Middle frontal gyrus (tissue), 1 donor: ENCODE measurements around the gene FAM222B.
"Not testable (repeated sequence)": the region's sequence is repeated elsewhere in the genome, so short reads cannot be mapped to it uniquely, and the experiment has no call there.

ENCODE experiments used
- DNase-seq: peaks from one replicate; pipeline ENCODE4 v3.0.0-alpha.2; 2015; ENCODE audit warnings: low spot score; ENCODE audit errors: extremely low spot score

Gene FAM222B

DNA sequence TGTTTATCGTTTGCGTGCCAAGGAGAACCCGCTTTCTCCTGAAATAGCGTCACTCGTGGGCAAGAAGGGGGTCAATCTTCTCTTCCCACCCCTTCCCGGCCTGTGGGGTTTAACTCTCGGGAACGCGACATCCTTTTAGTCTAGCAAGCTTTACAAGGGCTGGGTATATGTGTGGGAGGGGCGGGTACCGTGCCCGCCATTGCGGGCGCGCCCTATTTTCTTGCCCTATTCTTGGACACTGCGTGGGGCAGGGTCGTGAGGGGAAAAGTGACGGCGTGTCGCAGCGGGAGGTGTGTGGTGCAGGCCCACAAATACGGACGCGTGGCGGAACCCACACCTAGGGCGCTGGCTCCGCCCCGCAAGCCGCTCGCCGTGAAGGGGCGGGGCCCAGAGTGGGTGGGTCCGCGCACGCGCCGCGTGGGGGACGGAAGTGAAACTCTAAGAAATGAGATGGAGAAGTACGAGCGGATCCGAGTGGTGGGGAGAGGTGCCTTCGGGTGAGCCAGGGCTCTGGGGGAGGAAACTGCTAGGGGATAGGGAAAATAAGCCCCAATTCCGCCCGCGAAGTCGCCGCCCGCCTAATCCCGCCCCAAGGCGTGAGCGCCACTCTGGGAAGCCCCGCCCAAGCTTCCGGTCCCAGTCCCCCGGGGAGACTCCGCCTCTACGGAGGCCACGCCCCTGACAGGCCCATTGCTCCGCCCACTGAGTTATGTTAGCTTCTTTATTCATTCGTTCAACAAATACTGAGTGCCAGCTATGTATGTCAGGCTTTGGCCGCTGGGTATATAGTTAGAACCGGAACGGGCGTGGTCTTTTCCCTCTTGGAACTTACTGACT, 114.0 kb downstream of the FAM222B start, which contains the start of gene NEK8:
TSS of gene NEK8 (plus strand) at position 425 of the 837 bp plus-strand sequence. CDS start at position 451, 26 bp downstream.
- peak; percentile 84 for DNase-seq

DNA sequence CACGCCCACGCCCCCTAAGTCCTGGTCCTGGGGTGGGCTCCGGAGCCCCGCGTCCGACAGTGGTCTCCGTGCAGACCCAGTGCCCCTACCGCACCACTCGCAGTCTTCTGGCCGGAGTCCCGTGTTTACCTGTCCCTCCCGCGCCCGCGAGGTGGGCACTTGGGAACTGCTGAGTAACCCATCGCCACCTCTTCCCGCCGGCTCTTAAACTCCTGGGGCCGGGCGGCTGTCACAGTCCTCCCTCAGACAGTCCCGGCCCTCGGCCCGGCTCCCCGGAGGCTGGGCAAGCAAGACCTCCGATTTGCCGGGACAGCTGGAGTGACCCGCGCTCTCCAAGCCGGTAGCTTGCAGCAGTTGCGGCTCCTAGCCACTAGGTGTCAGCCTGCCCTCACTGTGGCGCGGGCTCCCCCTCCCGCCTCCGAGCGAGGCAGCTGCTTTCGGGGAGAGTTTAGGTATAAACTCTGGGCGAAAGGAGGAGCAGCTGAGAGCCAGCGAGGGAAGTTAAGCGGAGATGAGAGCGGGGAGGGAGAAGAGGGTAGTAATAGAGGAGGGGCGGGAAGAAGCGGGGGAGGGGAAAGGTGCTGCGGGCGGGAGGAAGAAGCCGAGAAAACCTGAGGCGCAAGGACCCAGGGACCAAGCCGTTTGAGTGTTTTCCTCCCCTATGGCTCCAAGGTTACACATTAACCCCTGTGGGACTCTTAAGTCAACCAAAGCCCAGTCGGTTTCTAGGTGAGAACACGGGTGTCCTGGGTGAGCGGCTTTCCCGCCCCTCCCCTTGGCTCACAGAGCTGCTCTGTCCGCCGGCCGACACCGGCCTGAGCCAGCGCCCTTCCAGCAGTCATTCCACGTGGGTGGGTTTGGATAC, 115.7 kb downstream of the FAM222B start:
- DNase-seq, result peak; percentile 92

DNA sequence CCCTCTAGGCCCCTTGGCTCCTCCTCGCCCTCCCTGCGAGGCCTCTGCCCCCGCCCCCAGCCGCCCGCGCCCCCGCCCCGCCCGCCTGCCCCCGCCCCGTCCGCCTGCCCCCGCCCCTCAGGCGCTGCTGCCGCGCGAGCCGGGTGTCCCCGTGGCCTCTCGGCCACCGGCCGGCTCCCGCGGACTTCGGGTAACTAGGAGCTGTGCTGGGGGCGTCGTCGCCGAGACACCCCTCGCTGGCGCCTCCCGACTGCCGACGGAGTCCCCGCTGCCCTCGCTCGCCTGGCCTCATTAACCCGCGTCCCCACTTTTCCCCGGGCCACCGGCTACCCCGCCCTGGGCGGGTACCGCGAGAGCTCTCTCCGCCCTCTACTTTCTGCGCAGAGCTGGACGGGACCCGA, 116.4 kb downstream of the FAM222B start, which contains the start of gene TLCD1:
TSS of gene TLCD1 (minus strand) at position 8 of the 401 bp plus-strand sequence. CDS start 136 bp downstream, outside the sequence.
- no peak for DNase-seq

DNA sequence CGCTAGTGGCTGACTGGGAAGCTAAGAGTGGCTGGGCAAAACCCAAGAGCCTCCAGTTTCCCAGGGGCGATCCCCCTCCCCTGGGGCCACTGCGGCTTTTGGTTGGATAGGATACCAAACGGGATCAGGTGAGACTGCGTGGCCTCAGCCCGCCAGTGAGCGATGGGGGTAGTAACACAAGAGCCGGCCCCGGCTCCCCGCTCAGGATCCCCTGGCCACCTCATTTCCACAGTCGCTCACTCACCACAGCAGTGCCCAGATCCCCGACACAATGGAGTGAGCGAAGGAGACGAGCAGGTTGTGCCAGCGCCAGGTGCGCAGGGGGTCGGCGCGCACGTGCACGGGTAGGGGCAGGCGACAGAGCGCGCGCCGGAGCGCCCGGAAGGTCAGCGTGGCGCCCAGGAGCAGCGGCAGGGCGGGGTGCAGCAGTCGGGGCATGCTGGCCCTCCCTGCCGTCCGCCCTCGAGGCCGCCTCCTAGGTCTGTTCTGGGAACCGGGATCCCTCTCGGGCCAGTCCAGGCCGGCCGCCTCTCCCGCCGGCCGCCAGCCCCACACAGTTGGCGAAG, 116.8 kb downstream of the FAM222B start:
- no peak for DNase-seq

DNA sequence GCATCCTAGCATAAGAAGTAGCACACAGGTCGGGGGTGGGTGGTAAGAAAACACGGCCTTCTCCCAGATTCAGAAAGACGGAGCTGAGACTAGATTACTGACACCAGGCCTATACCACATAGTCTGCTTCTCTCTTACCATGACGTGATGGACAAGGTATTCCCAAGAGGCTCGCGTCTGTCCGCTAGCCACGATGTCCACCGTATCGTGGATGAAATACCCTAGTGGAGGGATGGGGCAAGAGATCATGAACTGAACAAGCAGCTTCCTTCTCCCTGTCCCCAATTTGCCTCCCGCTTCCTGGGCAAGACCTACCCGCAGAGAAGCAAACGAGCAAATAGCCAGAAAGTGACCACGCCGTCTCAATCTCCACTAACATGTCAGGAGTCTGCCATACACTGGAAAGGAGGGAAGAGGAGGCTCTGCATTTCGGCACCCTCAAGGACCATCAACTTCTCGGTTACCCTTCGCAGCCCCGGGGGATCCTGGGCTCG, 117.4 kb downstream of the FAM222B start:
- DNase-seq, result no peak

DNA sequence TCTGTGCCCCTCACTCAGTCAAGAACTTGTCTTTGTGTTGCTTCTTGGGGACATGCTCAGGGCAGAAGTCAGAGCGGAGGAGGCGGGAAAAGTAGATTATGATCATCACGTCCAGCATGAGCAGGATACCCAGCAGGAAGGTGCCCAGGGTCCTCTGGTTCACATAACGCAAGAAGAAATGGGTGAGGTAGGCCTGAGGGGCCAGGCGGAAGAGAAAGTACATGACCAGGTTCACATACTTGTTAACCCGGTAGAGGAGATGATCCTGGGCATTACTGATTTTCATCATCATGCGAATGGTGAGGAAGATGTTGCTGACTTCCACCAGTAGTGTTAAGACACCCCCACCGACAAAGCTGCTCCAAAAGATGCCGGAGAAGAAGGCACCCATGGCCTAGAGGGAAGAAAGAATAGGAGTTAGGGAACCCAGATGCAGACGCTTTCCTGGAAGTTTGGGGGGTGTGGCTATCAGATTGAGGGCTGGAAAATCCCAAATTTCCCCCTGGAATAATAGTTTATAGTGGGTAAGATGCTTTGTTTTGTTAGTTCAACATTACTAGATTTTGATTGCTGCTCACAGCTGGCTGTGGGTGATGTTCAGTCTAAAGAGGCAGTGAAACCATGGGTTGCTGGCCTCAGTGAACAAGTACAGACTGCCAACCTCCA, 118.0 kb downstream of the FAM222B start:
- DNase-seq, result no peak

DNA sequence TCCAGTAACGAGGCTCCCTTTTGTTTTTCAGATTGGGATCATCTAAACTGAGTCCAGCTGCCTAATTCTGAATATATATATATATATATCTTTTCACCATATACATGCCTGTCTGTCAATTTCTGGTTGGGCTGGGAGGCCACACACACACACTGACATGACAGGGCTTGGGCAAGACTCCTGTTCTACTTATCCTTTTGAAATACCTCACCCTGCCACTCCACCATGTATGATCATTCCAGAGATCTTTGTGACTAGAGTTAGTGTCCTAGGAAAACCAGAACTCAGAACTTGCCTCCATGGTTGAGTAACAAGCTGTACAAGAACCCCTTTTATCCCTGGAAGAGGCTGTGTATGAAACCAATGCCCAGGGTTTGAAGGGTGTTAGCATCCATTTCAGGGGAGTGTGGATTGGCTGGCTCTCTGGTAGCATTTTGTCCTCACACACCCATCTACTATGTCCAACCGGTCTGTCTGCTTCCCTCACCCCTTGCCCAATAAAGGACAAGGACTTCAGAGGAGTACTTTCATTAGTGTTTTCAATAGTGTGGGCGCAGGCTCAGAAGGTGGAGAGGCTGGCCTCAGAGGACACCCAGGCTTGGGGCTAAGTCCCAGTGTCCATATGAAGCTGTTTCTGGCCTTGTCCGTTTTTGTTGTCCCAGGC, 118.6 kb downstream of the FAM222B start:
- not testable (repeated sequence) for DNase-seq

DNA sequence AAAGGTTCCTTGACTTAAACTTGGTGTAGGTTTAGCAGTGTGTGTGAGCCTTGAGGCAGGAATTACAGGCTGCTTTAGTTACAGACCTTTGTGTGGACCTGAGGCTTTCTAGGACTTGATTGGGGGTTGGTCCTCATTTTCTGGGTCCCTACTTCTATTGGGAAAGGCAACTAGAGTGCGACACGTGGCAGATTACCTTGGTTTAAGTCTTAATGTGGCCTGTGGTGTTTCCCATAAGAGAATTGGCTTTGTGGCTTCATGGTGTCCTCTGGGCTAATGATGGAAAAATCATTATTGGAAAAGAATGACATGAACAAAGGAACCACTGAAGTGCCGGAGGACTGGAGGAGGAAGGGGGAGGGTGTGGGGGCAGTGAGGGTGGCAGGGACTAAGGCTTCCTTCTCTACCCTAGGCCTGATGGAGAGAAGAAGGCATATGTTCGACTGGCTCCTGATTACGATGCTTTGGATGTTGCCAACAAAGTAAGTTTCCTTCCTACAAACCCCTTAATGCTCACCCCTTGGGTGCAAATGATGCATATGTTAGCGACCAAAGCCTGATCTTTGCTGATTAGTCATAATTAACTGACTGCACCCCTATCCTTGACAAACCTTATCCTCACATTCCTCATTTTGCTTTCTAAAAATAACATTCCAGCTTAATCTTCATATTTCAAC, 119.3 kb downstream of the FAM222B start:
- no peak for DNase-seq

DNA sequence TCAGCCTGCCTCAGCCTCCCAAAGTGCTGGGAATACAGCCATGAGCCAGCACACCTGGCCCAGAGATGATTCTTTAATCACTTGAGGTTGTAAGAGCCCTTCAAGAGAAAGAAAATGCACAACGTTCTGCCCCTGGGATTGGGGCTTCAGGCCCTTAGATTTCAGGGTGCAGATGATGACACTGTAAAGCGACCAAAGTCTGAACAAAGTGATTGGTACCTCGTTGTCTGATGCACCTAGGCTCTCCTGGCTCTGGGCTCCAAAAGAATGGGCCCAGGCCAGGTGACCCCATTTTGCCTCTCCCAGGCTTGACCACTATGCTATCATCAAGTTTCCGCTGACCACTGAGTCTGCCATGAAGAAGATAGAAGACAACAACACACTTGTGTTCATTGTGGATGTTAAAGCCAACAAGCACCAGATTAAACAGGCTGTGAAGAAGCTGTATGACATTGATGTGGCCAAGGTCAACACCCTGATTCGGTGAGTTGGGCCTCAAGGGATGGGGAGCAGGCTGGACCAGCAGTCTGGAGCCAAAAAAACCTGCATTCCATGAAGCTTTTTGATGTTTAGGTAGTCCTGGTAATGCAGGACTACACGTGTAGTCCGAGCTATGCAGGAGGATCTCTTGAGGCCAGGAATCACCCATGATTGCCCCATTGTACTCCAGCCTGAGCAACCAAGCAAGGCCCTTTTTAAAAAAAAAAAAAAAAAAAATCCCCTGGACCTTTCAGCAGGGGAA, 120.0 kb downstream of the FAM222B start:
- DNase-seq, result no peak

DNA sequence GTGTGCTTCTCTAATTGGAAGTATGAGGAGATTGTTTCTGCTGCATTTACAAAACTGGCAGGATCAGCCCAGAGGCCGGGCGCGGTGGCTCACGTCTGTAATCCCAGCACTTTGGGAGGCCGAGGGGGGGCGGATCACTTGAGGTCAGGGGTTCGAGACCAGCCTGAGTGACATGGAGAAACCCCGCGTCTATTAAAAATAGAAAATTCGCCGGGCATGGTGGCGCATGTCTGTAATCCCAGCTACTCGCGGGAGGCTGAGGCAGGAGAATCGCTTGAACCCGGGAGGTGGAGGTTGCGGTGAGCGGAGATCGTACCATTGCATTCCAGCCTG, 121.6 kb downstream of the FAM222B start:
- not testable (repeated sequence) for DNase-seq

DNA sequence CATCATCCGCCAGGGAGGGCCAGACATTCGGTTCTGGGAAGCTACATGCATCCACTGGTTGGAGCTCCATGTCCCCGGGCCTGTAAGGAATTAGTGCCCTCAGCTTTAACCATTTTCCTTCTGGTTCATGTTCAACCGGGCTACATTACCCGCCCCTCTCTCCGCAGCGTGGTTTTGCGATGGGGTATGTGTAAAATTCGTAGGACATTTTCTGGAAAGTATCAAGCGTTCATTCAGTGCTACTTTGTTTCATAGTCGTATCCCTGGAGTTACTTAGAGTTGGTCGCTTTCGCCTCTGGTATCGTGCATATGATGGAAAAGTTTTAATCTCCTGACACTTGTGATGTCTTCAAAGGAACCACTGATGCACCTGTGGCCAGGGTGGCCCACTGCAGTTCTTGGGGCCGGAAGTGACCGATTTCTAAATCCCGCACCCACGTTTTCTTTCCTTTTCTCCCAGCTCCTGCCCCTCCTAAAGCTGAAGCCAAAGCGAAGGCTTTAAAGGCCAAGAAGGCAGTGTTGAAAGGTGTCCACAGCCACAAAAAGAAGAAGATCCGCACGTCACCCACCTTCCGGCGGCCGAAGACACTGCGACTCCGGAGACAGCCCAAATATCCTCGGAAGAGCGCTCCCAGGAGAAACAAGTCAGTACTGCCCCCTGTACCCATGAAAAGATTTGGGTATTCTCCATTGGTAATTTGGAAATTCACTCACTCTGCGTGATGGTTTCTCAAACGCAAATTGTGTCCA, 122.2 kb downstream of the FAM222B start:
- no peak for DNase-seq

DNA sequence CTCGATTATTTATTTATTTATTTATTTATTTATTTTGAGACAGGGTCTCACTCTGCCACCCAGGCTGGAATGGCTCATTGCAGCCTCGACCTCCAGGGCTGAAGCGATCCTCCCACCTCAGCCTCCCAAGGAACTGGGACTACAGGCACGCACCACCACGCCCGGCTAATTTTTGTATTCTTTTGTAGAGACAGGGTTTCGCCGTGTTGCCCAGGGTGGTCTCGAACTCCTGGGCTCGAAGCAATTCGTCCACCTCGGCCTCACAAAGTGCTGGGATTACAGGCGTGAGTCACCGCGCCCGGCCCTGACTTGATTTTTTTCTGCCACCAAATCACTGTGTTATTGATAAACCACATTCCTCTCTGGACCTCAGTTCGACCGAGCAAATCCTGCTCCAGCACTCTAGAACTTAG, 123.6 kb downstream of the FAM222B start:
- no peak for DNase-seq

DNA sequence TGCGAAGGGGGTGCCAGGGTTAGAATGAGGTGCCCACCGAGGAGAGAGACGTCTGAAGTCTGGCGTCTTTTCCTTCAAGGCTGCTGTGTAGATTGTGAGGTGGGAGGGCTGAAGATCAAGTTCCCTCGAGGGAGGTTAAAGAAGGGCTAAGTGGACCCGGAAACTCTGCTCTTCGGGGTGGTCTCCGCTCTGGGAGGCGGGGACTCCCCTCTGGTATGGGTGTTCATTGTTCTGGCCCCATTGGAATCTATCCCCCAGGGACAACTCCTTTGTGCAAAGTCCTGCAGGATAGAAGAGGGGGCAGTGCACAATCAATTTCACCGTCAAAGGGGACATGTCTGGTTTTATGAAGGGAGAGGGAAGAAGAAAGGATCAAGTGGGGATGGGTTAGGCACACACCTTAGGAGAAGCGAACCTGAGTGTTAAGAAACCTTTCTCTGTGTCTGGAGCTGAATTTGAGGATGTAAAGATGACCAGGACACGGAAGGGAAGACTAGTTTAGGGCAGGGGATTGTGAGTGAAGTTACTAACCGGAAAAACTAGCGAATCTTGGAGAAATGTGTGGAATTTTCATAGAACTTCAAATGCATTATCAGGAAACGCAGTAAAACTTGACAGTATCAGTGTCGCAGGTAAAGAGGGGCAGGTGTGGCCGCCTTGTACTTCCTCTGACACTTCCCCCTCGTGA, 124.1 kb downstream of the FAM222B start:
- no peak for DNase-seq

DNA sequence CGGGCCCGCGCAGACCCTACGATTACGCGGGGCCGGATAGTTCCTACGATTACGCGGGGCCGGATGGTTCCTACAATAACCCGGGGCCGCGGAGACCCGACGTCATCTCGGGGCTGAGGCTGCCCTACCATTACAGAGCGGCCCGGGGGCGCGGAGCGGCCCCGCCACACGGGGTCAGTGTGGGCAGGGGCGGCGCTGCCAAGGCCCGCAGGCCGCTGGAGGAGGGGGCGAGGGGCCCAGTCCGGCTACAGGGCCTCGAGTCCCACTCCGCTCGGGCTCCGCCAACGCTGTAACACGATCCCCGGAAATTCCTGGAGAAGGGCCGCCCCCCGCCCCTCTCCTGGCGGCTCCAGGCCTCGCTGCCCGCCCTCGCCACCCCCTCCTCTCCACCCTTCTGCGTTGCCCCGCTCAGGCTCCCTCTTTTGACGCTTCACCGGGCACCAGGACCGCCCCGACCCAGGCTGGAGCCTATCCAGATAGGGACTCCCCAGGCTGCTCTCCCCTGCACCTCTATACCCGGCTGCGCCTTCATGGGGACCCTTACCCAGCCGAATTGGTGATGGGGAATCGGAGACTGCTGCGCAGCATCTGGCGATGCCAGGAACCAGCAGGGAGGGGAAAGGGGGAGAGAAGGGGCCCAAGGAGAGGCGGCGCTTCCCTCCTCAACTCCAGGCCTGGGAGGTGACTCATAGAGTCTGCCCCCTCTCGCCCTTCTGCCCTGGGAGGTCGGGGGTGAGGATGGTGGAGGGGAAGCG, 124.8 kb downstream of the FAM222B start, which contains the start of gene RAB34:
TSS of gene RAB34 (minus strand) at position 291 of the 755 bp plus-strand sequence. CDS start 602 bp downstream, outside the sequence.
- no peak for DNase-seq

DNA sequence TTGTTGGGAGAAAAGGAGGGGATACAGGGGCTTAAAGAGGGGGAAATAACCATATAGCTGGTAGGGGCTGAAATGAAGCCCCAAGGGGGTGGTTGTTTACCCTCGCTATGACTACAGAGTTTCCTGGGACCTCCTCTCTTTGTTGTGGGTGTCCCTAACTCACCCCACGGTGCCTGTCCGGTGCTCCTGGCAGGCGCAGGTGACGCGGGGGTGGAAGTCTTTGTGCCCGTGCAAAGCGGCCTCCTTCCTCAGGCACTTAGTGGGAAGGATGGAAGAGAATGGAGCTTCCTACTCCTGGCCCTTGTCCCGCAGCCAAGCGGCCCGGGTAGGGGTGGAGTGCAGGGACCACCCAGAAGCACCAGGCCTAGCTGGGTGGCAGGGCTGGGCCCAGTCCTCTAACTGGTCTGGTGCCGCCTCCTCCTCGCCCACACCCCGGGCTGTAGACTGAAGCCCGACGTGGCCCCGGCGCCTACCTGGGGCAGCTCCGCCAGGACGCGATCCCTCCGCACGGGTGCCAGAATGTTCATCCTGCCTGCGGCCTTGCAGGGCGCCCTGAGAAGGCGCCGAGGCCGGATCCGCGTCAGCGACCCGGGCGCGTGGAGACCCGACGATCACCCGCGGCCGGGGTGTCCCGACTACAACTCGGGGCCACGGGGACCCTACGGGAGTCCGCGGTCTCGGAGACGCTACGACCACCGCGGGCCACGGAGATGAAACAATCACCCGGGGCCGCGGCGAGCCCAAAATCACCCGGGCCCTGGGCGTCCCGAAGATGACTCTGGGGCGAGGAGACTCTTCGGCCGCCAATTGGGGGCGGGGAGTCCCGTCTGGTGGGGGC, 125.6 kb downstream of the FAM222B start:
- no peak for DNase-seq

DNA sequence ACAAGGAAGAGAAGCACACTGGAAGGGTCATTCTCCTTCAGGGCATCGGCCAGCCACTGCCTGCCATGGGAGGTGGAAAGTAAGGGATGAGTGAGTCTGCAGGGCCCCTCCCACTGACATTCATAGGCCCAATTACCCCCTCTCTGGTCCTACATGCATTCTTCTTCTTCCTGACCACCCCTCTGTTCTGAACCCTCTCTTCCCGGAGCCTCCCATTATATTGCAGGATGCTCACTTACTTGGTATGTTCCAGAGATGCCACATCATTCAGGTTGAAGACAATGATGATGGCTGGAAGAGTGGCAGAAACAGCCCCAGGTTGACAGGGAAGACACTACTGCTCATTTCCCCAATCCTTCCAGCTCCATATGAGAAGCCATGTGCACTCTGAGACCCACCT, 127.4 kb downstream of the FAM222B start:
- DNase-seq, result no peak
